Trophoblast cell (in vitro differentiated cells and primary cell): Measurements from ENCODE around the gene PLEKHO1.
"Not testable (repeated sequence)": the region's sequence is repeated elsewhere in the genome, so short reads cannot be mapped to it uniquely, and the experiment has no call there.

ENCODE experiments used
- DNase-seq, 2 donors: peaks; one replicate each; pipeline ENCODE4 v3.0.0-alpha.2; 2016
- H2AFZ ChIP-seq: 2 replicates; pipeline ENCODE4 v1.6.1; 2013; ENCODE audit warnings: low read length, moderate library complexity, mild to moderate bottlenecking; ENCODE audit not compliant: insufficient read depth, poor library complexity
- H2AK5ac ChIP-seq: 2 replicates; pipeline ENCODE4 v1.6.1; 2013; ENCODE audit warnings: mild to moderate bottlenecking, low read length
- H2BK120ac ChIP-seq: 2 replicates; pipeline ENCODE4 v1.6.1; 2013; ENCODE audit warnings: low read length, mild to moderate bottlenecking, moderate library complexity; ENCODE audit not compliant: insufficient read depth, poor library complexity
- H2BK12ac ChIP-seq: 2 replicates; pipeline ENCODE4 v1.6.1; 2013; ENCODE audit warnings: mild to moderate bottlenecking, low read length, moderate library complexity
- H2BK5ac ChIP-seq: 2 replicates; pipeline ENCODE4 v1.6.1; 2013; ENCODE audit warnings: low read length, low read depth, moderate library complexity, mild to moderate bottlenecking; ENCODE audit not compliant: poor library complexity
- H3K14ac ChIP-seq: 2 replicates; pipeline ENCODE4 v1.6.1; 2013; ENCODE audit warnings: mild to moderate bottlenecking, low read length
- H3K18ac ChIP-seq: 2 replicates; pipeline ENCODE4 v1.6.1; 2013; ENCODE audit warnings: mild to moderate bottlenecking, low read length
- H3K23ac ChIP-seq: 2 replicates; pipeline ENCODE4 v1.6.1; 2013; ENCODE audit warnings: low read length
- H3K27ac ChIP-seq: 2 replicates; pipeline ENCODE4 v1.5.1; 2013; ENCODE audit warnings: low read depth, mild to moderate bottlenecking, inconsistent platforms, low read length, moderate library complexity
- H3K27me3 ChIP-seq: 2 replicates; pipeline ENCODE4 v1.6.1; 2013; ENCODE audit warnings: inconsistent platforms, mild to moderate bottlenecking, low read length, moderate library complexity; ENCODE audit not compliant: insufficient read depth
- H3K36me3 ChIP-seq, 2 experiments: 1 replicate in 1 of 2; 2 replicates in 1 of 2; pipeline ENCODE4 v1.6.1; 2013; ENCODE audit warnings: low read length in 2 of 2, mild to moderate bottlenecking in 2 of 2, moderate library complexity in 1 of 2; ENCODE audit not compliant: insufficient read depth in 2 of 2, control insufficient read depth in 1 of 2
- H3K4ac ChIP-seq: 2 replicates; pipeline ENCODE4 v1.6.1; 2013; ENCODE audit warnings: low read depth, mild to moderate bottlenecking, low read length, moderate library complexity
- H3K4me1 ChIP-seq, 2 experiments: 1 replicate in 1 of 2; 2 replicates in 1 of 2; pipeline ENCODE4 v1.6.1; 2013; ENCODE audit warnings: low read length in 2 of 2, mild to moderate bottlenecking in 2 of 2, moderate library complexity in 1 of 2; ENCODE audit not compliant: insufficient read depth in 2 of 2, control insufficient read depth in 1 of 2
- H3K4me2 ChIP-seq: 2 replicates; pipeline ENCODE4 v1.6.1; 2013; ENCODE audit warnings: inconsistent platforms, mild to moderate bottlenecking, low read length, moderate library complexity
- H3K4me3 ChIP-seq: 2 replicates; pipeline ENCODE4 v1.5.1; 2013; ENCODE audit warnings: mild to moderate bottlenecking, low read depth, low read length, inconsistent platforms
- H3K79me1 ChIP-seq: one replicate; pipeline ENCODE4 v1.6.1; 2013; ENCODE audit warnings: low read length
- H3K79me2 ChIP-seq: 2 replicates; pipeline ENCODE4 v1.6.1; 2013; ENCODE audit warnings: low read length, mild to moderate bottlenecking; ENCODE audit not compliant: control insufficient read depth, insufficient read depth, poor library complexity
- H3K9ac ChIP-seq: 2 replicates; pipeline ENCODE4 v1.6.1; 2013; ENCODE audit warnings: mild to moderate bottlenecking, low read length
- H3K9me3 ChIP-seq: 2 replicates; pipeline ENCODE4 v1.6.1; 2013; ENCODE audit warnings: low read depth, mild to moderate bottlenecking, control low read depth, inconsistent platforms, low read length; ENCODE audit not compliant: insufficient read depth
- H4K12ac ChIP-seq: 2 replicates; pipeline ENCODE4 v1.6.1; 2013; ENCODE audit warnings: low read depth, mild to moderate bottlenecking, low read length, moderate library complexity
- H4K8ac ChIP-seq: 2 replicates; pipeline ENCODE4 v1.6.1; 2013; ENCODE audit warnings: low read depth, mild to moderate bottlenecking, low read length, moderate library complexity
- H4K91ac ChIP-seq: one replicate; pipeline ENCODE4 v1.6.1; 2013; ENCODE audit warnings: low read depth, mild to moderate bottlenecking, low read length, moderate library complexity
- WGBS: extraction: QIAGEN DNeasy Blood & Tissue Kit; methylation state at CpG from one replicate; pipeline ENCODE4 v1.1.7; 2013; ENCODE audit warnings: missing lambda C conversion rate; ENCODE audit not compliant: insufficient read length, insufficient coverage; ENCODE audit errors: extremely low coverage; 5-methylcytosine and 5-hydroxymethylcytosine counted together

Gene PLEKHO1

GRCh38 chr1:150132372-150132771 lies 17.3 kb upstream of the PLEKHO1 start:
- no peak for DNase-seq
- Histone ChIP-seq H4K12ac (no peak overlapping the region), H2AK5ac (no peak overlapping the region), H4K8ac (no peak overlapping the region), H3K4ac (no peak overlapping the region), H3K4me1 (no peaks in the 10 kb centered on the region), H2BK12ac (no peak overlapping the region), H3K23ac (no peak overlapping the region), H3K36me3 (no peaks in the 10 kb centered on the region), H3K9ac (no peak overlapping the region), H2BK5ac (no peak overlapping the region), H3K4me3 (no peak overlapping the region), H3K27ac (no peak overlapping the region), H2BK120ac (no peak overlapping the region), H2AFZ (no peak overlapping the region), H3K9me3 (no peaks in the 10 kb centered on the region), H3K14ac (no peak overlapping the region), H3K79me2 (no peaks in the 10 kb centered on the region), H3K18ac (no peak overlapping the region), H3K79me1 (no peaks in the 10 kb centered on the region), H4K91ac (no peak overlapping the region), H3K27me3 (no peaks in the 10 kb centered on the region), H3K4me2 (no peak overlapping the region)
- WGBS, result no CpG with 5 or more reads among the region's 1 CpG

DNA sequence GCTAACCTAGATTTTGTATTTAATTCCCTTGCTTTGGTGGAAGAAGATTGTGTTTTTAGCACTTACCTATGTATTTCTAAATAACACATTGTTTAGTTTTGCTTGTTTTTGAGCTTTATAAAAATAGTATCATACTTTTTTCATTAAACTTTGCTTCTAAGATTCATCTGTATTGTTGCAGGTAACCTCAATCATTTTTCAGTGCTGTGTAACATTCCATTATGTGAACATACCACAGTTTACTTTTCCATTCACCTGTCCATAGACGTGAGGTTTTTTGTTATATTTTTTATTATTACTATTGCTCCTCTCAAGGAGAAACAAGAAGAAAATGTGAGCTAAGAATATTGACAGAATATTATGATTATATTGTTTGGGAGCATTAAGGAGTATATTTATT lies 15.2 kb upstream of the PLEKHO1 start:
- no peak overlapping the region for H4K8ac ChIP-seq
- no peak for DNase-seq
- H2BK12ac ChIP-seq, result no peak overlapping the region
- no peaks in the 10 kb centered on the region for H3K36me3 ChIP-seq
- no peak overlapping the region for H3K4ac ChIP-seq
- no peak overlapping the region for H3K18ac ChIP-seq
- H3K9me3 ChIP-seq, result no peaks in the 10 kb centered on the region
- no peak overlapping the region for H4K91ac ChIP-seq
- H3K27me3 ChIP-seq, result no peaks in the 10 kb centered on the region
- H3K23ac ChIP-seq, result no peak overlapping the region
- H3K79me2 ChIP-seq, result no peaks in the 10 kb centered on the region
- H2BK120ac ChIP-seq, result no peak overlapping the region
- no peak overlapping the region for H3K4me3 ChIP-seq
- H2AFZ ChIP-seq, result no peak overlapping the region
- H3K27ac ChIP-seq, result no peak overlapping the region
- no peak overlapping the region for H2AK5ac ChIP-seq
- H3K14ac ChIP-seq, result no peak overlapping the region
- no peak overlapping the region for H2BK5ac ChIP-seq
- no peak overlapping the region for H3K4me2 ChIP-seq
- H3K4me1 ChIP-seq, result no peaks in the 10 kb centered on the region
- no peak overlapping the region for H4K12ac ChIP-seq
- WGBS, result no CpG with 5 or more reads among the region's 1 CpG
- H3K79me1 ChIP-seq, result no peaks in the 10 kb centered on the region
- no peak overlapping the region for H3K9ac ChIP-seq

- H3K27me3 ChIP-seq, H2BK120ac ChIP-seq, H3K36me3 ChIP-seq, H3K9me3 ChIP-seq, DNase-seq, H3K4ac ChIP-seq, H4K8ac ChIP-seq, H3K4me1 ChIP-seq, H2AFZ ChIP-seq, H3K79me2 ChIP-seq, H3K9ac ChIP-seq, H4K12ac ChIP-seq, H4K91ac ChIP-seq, H3K18ac ChIP-seq, H2AK5ac ChIP-seq, H2BK12ac ChIP-seq, H3K23ac ChIP-seq, H3K4me2 ChIP-seq, H2BK5ac ChIP-seq, H3K14ac ChIP-seq, H3K27ac ChIP-seq, H3K4me3 ChIP-seq, H3K79me1 ChIP-seq: not testable (repeated sequence)
- no CpG with 5 or more reads among the region's 6 CpGs for WGBS
These were observed 14.3 kb upstream of the PLEKHO1 start for GRCh38 chr1:150135400-150135799.

DNA sequence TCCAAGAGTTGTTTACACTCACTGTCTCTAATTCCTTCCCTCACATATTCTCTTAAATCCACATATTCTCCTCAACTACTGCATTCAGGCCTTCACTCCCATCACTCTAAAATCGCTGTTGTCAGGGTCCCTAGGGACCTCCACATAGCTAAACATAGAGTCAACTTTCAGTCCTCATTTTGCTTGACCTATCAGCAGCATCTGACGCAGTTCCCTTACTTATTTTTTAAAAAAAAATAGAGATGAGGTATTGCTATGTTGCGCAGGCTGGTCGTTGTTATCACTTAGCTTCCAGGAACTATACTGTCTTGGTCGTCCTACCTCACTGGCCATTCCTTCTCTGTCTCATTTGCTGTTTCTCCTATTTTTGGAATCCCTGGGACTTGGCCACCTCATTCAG lies 11.7 kb upstream of the PLEKHO1 start:
- Histone ChIP-seq H2AFZ (no peak overlapping the region), H3K27ac (no peak overlapping the region), H3K36me3 (no peaks in the 10 kb centered on the region), H3K9me3 (no peaks in the 10 kb centered on the region), H3K23ac (no peak overlapping the region), H3K9ac (no peak overlapping the region), H3K79me2 (no peaks in the 10 kb centered on the region), H2AK5ac (no peak overlapping the region), H3K27me3 (no peaks in the 10 kb centered on the region), H2BK12ac (no peak overlapping the region), H4K91ac (no peak overlapping the region), H4K12ac (no peak overlapping the region), H3K4ac (no peak overlapping the region), H4K8ac (no peak overlapping the region), H2BK120ac (no peak overlapping the region), H3K18ac (no peak overlapping the region), H3K4me2 (no peak overlapping the region), H3K14ac (no peak overlapping the region), H3K4me1 (no peaks in the 10 kb centered on the region), H2BK5ac (no peak overlapping the region), H3K79me1 (no peaks in the 10 kb centered on the region), H3K4me3 (no peak overlapping the region)
- DNase-seq, result no peak
- WGBS, result no CpG with 5 or more reads among the region's 5 CpGs

DNA sequence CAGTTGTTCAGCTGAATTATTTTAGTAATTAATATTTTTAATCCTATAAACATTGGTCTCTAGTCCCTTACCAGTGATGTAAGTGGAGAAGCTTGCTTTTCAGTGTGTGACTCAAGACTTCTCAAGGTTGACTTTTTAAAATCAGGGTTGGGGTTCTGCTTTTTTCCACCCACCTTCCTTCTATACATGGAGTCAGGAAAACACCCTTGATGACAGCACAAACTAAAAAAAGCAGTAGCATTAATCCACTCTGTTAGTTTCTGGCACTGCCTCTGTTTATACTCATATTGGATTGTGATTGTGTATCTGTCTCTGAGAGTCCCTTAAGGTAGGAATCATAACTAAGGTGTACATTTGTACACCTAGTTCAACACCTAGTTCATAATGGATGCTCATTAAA lies 8.3 kb upstream of the PLEKHO1 start:
- H3K4me1 ChIP-seq, result no peaks in the 10 kb centered on the region
- H3K4ac ChIP-seq, result no peak overlapping the region
- no peak overlapping the region for H3K27ac ChIP-seq

More for the DNA sequence above, 8.3 kb upstream of the PLEKHO1 start:
- Histone ChIP-seq H2BK120ac (no peak overlapping the region), H3K36me3 (peaks cover 0 to 2% of the 10 kb centered on the region in 2 experiments), H4K8ac (no peak overlapping the region), H4K91ac (no peak overlapping the region), H2BK12ac (no peak overlapping the region), H3K18ac (no peak overlapping the region), H3K9ac (no peak overlapping the region), H3K23ac (no peak overlapping the region), H3K79me1 (no peaks in the 10 kb centered on the region), H4K12ac (no peak overlapping the region), H3K27me3 (no peaks in the 10 kb centered on the region), H3K14ac (no peak overlapping the region), H3K79me2 (no peaks in the 10 kb centered on the region), H3K4me3 (no peak overlapping the region), H2AK5ac (no peak overlapping the region), H2BK5ac (no peak overlapping the region), H2AFZ (no peak overlapping the region), H3K4me2 (no peak overlapping the region), H3K9me3 (no peaks in the 10 kb centered on the region)
- no peak for DNase-seq
